Activated CD4-positive, alpha-beta memory T cell treated with anti-CD3 and anti-CD28 coated beads for 36 hours (primary cell): ENCODE measurements around the gene HMGXB3. TPM values are rescaled to one million over a fixed set of nuclear protein-coding genes. Genes with fewer than 3 reads are reported as not detected.

ENCODE experiments used
- CTCF ChIA-PET: fragments of 350-600 bp; sonication (Branson Sonifier 250); formaldehyde crosslinking; loops from one replicate; lab custom pipeline; 2021; ENCODE audit warnings: antibody characterized with exemption, inconsistent platforms; lab: Charles Lee
- POLR2A ChIA-PET: fragments of 350-600 bp; sonication (Branson Sonifier 250); formaldehyde crosslinking; loops from one replicate; lab custom pipeline; 2021; ENCODE audit warnings: antibody characterized with exemption; lab: Charles Lee
- DNase-seq: peaks from one replicate; pipeline ENCODE4 v3.0.0-alpha.2; 2020
- H3K27ac Mint-ChIP-seq: one replicate; pipeline ENCODE4 v1.8.0; 2021; ENCODE audit warnings: mixed read lengths
- H3K27me3 Mint-ChIP-seq: one replicate; pipeline ENCODE4 v1.8.0; 2021; ENCODE audit warnings: mixed read lengths
- H3K36me3 Mint-ChIP-seq: one replicate; pipeline ENCODE4 v1.8.0; 2021; ENCODE audit warnings: mixed read lengths
- H3K4me1 Mint-ChIP-seq: one replicate; pipeline ENCODE4 v1.8.0; 2021; ENCODE audit warnings: low read depth, mixed read lengths
- H3K4me3 Mint-ChIP-seq: one replicate; pipeline ENCODE4 v1.8.0; 2021; ENCODE audit warnings: mild to moderate bottlenecking, mixed read lengths
- H3K9me3 Mint-ChIP-seq: one replicate; pipeline ENCODE4 v1.8.0; 2021; ENCODE audit warnings: mixed read lengths
- intact Hi-C: fragments of 100-400 bp; cut with micrococcal nuclease; formaldehyde crosslinking; loops from one replicate; pipeline ENCODE4 v1.15.1; 2023
- total RNA-seq, 2 experiments: library from RNA; stranded (reverse); gene quantifications; one replicate each; pipeline ENCODE4 v1.2.3, GENCODE V29; 2021

The HMGXB3 gene
- total RNA-seq, 2 experiments from 2014 or later: 29.4 to 31.3 TPM

DNA sequence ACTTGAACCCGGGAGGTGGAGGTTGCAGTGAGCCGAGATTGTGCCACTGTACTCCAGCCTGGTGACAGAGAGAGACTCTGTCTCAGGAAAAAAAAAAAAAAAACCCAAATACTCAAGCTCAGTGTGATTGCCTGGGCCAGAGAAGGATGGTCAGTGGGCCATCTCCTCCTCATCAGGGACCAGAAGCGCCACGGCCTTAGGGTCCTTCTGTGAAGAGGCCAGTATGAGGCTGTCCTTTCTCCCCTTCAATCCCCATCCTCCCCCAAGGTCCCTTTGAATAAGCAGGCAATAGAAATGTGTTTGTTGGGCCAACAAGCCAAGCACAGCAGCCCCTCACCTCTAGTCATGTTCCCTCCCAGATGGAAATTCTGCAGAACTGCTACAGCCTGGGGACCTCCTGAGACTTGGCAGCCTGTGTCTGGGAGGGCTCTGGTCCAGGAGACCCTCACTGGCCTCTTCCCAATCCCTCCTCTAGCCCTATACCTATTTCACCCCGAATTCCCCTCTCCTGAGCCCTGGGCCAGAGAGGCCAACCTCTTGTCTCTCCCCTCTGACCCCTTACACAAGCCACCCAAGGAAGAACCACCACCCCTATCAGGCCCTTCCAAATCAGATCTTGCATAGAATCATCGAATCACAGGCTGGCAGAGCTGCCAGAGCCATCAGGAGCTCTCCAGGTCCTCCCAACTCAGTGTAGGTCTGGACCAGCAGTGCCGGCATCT, 84.8 kb downstream of the HMGXB3 start:
- Mint-ChIP-seq H3K4me3 (no peak overlapping the region), H3K9me3 (no peaks in the 10 kb centered on the region), H3K4me1 (no peaks in the 10 kb centered on the region), H3K27ac (no peak overlapping the region), H3K36me3 (no peaks in the 10 kb centered on the region), H3K27me3 (peaks cover 45% of the 10 kb centered on the region)
- ChIA-PET CTCF (no interaction called here), POLR2A (no interaction called here)
- no peak for DNase-seq
- intact Hi-C loops: no loop called here

DNA sequence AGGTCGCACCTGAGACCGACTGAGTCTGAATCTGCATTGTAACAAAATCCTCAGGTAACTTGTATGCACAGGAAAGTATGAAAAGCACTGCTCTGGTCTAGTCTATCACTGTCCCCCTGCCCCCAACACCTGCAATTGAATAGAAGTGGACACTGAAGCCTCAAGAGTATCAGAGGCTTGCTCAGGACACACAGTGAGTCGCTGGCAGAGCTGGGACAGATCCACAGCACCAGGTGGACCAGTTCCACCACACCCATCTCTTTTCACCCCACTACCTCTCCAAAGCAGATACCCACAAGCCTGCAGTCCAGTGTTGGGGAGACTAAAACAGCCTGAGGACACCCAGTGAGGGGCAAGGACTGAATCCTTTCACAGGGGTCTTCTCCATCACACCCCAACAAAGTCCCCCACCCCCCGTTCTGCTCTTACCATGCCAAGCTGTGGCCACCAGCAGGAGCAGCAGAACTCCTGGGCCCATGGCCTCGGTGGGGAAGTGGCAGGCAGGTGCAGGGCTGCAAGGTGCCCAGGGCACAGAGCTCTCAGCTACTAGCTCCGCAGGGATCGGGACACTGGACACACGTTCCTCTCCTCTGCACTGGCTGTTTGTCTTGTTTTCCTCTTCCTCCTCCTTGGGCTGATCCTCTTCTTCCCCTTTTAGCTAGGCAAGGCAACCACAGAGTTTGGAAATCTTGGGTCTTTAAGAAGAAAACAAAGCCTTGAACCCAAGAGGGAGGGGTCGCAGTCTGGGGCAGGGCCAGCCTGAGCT, 85.6 kb downstream of the HMGXB3 start, which contains the start of gene CSF1R:
Gene CSF1R (minus strand): TSS at position 605 of the 766 bp plus-strand sequence. CDS start 127 bp downstream, at position 478.
- ChIA-PET CTCF (interaction anchor here (1.9 kb wide), 1 partner anchor 40 kb away, joined by 4 read pairs; no protein-coding TSS in a partner anchor), POLR2A (no interaction called here)
- no peak within 1 kb of the TSS for H3K4me3 Mint-ChIP-seq
- no peaks in the 10 kb centered on the region for H3K36me3 Mint-ChIP-seq
- no peak within 1 kb of the TSS for H3K27ac Mint-ChIP-seq
- H3K4me1 Mint-ChIP-seq: peaks cover under 1% of the 10 kb centered on the region
- H3K27me3 Mint-ChIP-seq: peaks cover 46% of the 10 kb centered on the region
- no peak for DNase-seq
- intact Hi-C loops: no loop called here
- no peaks in the 10 kb centered on the region for H3K9me3 Mint-ChIP-seq

DNA sequence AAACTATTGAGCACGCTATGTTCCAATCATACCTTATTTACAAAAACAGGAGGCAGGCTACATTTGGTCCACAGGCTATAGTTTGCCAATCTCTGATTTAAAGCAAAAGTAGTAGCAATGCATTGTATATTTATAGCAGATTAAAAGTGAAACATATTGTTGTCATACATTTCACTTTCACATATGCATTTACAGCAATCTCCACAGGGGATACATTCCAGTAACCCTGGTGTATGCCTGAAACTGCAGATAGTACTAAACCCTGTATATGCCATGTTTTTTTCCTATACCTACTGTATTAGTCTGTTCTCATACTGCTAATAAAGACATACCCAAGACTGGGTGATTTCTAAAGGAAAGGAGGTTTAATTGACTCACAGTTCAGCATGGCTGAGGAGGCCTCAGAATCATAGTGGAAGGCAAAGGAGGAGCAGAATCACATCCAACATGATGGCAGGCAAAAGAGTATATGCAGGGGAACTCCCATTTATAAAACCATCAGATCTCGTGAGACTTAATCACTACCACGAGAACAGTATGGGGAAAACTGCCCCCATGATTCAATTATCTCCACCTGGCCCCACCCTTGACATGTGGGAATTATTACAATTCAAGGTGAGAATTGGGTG, 91.7 kb downstream of the HMGXB3 start:
- CTCF ChIA-PET: no interaction called here
- intact Hi-C loops: loop anchor here (1.0 kb wide), 1 partner anchor 25 kb away; no protein-coding TSS in a partner anchor
- Mint-ChIP-seq H3K36me3 (no peaks in the 10 kb centered on the region), H3K4me3 (no peak overlapping the region), H3K4me1 (peaks cover 9% of the 10 kb centered on the region), H3K27me3 (peaks cover 16% of the 10 kb centered on the region), H3K27ac (peak overlapping the region; percentile 28), H3K9me3 (no peaks in the 10 kb centered on the region)
- POLR2A ChIA-PET: no interaction called here
- peak; percentile 18 for DNase-seq

DNA sequence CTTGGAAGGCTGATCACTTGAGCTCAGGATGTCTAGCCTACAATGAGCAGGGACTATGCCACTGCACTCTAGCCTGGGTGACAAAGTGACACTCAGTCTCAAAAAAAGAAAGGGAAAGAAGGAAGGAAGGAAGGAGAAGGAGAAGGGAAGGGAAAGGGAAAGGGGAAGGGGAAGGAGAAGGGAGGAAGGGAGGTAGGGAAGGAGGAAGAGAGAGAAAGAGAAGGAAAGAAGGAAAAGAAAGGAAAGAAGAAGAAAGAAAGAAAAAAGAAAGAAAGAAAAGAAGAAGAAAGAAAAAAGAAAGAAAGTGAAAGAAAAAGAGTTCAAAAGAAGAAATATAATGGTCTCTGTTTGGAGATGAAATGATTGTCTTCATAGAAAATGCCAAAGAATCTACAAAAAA, 96.6 kb downstream of the HMGXB3 start:
- CTCF ChIA-PET: no interaction called here
- Mint-ChIP-seq H3K27ac (no peak overlapping the region), H3K27me3 (peaks cover 7% of the 10 kb centered on the region), H3K36me3 (no peaks in the 10 kb centered on the region), H3K9me3 (no peaks in the 10 kb centered on the region), H3K4me3 (no peak overlapping the region), H3K4me1 (peaks cover 4% of the 10 kb centered on the region)
- intact Hi-C loops: no loop called here
- no peak for DNase-seq
- POLR2A ChIA-PET: no interaction called here

DNA sequence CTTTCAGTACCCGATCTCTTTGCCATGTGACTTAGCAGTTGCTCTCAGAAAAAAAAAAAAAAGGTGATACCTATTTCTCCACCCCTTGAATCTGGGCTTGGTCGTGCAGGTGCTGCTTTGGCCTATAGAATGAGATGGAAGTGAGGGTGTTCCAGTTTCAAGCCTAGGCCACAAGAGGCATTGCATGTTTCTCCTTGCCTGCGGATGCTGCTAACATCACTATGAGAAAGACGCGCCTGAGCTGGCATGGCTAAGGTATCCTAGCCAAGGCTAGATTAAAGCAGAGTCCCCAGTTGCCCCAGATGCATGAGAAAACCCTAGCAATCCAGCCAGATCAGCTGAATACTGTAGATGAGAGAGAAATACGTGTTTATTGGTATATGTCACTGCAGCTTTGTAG, 100.5 kb downstream of the HMGXB3 start:
- DNase-seq: no peak
- POLR2A ChIA-PET: no interaction called here
- Mint-ChIP-seq H3K9me3 (no peaks in the 10 kb centered on the region), H3K4me3 (no peak overlapping the region), H3K27ac (no peak overlapping the region), H3K36me3 (no peaks in the 10 kb centered on the region), H3K4me1 (no peaks in the 10 kb centered on the region), H3K27me3 (peaks cover 4% of the 10 kb centered on the region)
- intact Hi-C loops: no loop called here
- CTCF ChIA-PET: interaction anchor here (1.0 kb wide), 1 partner anchor 458 kb away, joined by 3 read pairs; no protein-coding TSS in a partner anchor

Other genes with a start within 250 kb of the HMGXB3 start
- not detected for gene PDE6A, start 55.9 kb upstream of the HMGXB3 start, total RNA-seq
- 1 to 10 TPM; 5.9 to 6.2 TPM for gene SLC26A2, start 40.0 kb upstream of the HMGXB3 start, total RNA-seq
- 1 to 10 TPM; 2.5 to 2.6 TPM for gene TIGD6, start 85 bp upstream of the HMGXB3 start, total RNA-seq
- under 1 TPM; 0.41 to 0.78 TPM for gene CSF1R, start 85.8 kb downstream of the HMGXB3 start, total RNA-seq
- gene PDGFRB, start 155.1 kb downstream of the HMGXB3 start, total RNA-seq: under 1 TPM; 0.21 to 0.34 TPM
- gene CDX1, start 166.0 kb downstream of the HMGXB3 start, total RNA-seq: not detected
- not detected for gene SLC6A7, start 189.3 kb downstream of the HMGXB3 start, total RNA-seq